BJ (cell line): ENCODE measurements around the gene MAP2K5. TPM values are rescaled to one million over a fixed set of nuclear protein-coding genes. Genes with fewer than 3 reads are reported as not detected.

Source experiments
- CTCF ChIA-PET: fragments of 350-600 bp; formaldehyde crosslinking; extraction: SDS; loops from one replicate; lab custom pipeline; 2021; ENCODE audit warnings: antibody characterized with exemption, inconsistent platforms; lab: Yijun Ruan, JAX
- POLR2A ChIA-PET: fragments of 300-600 bp; sonication (Branson Sonifier 250); formaldehyde crosslinking; extraction: SDS; loops from one replicate; lab custom pipeline; 2021; ENCODE audit warnings: antibody characterized with exemption; lab: Charles Lee
- DNase-seq: peaks from one replicate; pipeline ENCODE4 v3.0.0-alpha.2; 2011; ENCODE audit warnings: low read depth
- H3K27me3 ChIP-seq: 2 replicates; pipeline ENCODE4 v1.6.0; 2011; ENCODE audit warnings: low read length; ENCODE audit not compliant: control insufficient read depth, insufficient read depth
- H3K36me3 ChIP-seq: 2 replicates; pipeline ENCODE4 v1.5.1; 2011; ENCODE audit warnings: low read length; ENCODE audit not compliant: control insufficient read depth, insufficient read depth
- H3K4me3 ChIP-seq: 2 replicates; pipeline ENCODE4 v1.5.1; 2011; ENCODE audit warnings: low read depth, mild to moderate bottlenecking, control low read depth, low read length
- CTCF ChIP-seq: IDR thresholded peaks from 2 replicates; pipeline ENCODE4 v1.5.1; 2011; ENCODE audit warnings: low read depth, mild to moderate bottlenecking, control low read depth, inconsistent platforms, low read length, moderate library complexity; ENCODE audit not compliant: insufficient read depth
- polyA plus RNA-seq: library from polyadenylated mRNA; depleted of rRNA; stranded (reverse); fragments of >200 nt; gene quantifications from 2 replicates; pipeline ENCODE4 v1.2.3, GENCODE V29; 2011

The MAP2K5 gene
- polyA plus RNA-seq, 1 experiment: 5.6 TPM

DNA sequence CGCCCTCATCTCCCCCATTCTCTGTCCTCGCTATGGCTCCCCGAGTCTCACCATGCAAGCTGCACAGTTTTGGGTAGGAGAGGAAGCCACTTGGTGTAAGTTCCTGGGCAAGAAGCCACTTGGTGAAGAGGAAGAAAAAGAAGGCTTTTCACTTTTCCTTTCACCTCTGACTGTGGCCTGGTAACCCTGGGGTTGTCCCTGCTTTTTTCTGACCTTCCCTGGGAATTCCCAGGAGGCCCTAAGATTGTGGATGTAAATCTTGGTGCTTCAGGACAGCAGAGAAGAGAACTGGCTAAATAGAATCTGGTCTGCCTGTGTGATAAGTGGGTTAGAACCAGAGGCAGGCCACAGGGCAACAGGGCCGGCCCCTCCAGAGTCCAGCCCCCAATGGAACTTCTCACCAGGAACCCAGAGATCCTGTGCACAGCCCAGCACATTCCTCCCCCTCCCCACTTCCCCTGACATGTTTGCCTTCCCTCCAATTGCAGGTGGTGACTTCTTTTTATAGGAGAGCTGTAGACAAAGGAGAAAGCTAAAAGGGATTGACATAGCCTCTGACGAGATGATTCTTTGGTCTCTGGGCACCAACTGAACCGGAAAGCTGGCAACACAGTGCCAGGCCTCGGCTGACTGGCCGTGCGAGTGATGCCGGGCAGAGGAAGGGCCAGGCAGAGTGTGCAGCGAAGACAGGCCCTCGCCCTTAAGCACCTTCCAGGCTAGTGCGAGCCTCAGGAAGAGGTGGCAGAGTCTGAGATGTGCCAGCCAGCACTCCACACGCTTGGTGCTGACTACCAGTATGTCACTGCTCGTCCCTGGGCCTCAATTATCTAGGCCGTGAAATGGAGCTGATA, 263.4 kb downstream of the MAP2K5 start:
- POLR2A ChIA-PET: no interaction called here
- H3K27me3 ChIP-seq: no peaks in the 10 kb centered on the region
- H3K36me3 ChIP-seq: no peaks in the 10 kb centered on the region
- CTCF ChIA-PET: interaction anchor here (0.6 to 1.8 kb wide), 2 partner anchors 10 to 242 kb away, joined by 3 read pairs; no protein-coding TSS in a partner anchor
- H3K4me3 ChIP-seq: no peak overlapping the region
- DNase-seq: no peak
- TF ChIP-seq CTCF: no peak

- H3K27me3 ChIP-seq: no peaks in the 10 kb centered on the region
- no peaks in the 10 kb centered on the region for H3K36me3 ChIP-seq
- H3K4me3 ChIP-seq: no peak overlapping the region
- no peak for TF ChIP-seq CTCF
- ChIA-PET CTCF (interaction anchor here (0.6 kb wide), 1 partner anchor 243 kb away, joined by 3 read pairs; no protein-coding TSS in a partner anchor), POLR2A (no interaction called here)
- DNase-seq: no peak
Measured at GRCh38 chr15:67806536-67806935, 264.0 kb downstream of the MAP2K5 start.

GRCh38 chr15:67807141-67807540, 264.6 kb downstream of the MAP2K5 start:
- no peak overlapping the region for H3K4me3 ChIP-seq
- no peak for TF ChIP-seq CTCF
- H3K27me3 ChIP-seq: no peaks in the 10 kb centered on the region
- ChIA-PET POLR2A (no interaction called here), CTCF (no interaction called here)
- no peak for DNase-seq
- no peaks in the 10 kb centered on the region for H3K36me3 ChIP-seq

- Histone ChIP-seq H3K4me3 (no peak overlapping the region), H3K36me3 (no peaks in the 10 kb centered on the region), H3K27me3 (no peaks in the 10 kb centered on the region; the same call in 1 of the 2 replicates)
- no peak for TF ChIP-seq CTCF
- no peak for DNase-seq
- POLR2A ChIA-PET: no interaction called here
- CTCF ChIA-PET: interaction anchor here (0.7 kb wide), 1 partner anchor 844 kb away, joined by 3 read pairs; no protein-coding TSS in a partner anchor
Measured at GRCh38 chr15:67807836-67808235, 265.3 kb downstream of the MAP2K5 start.

- no peak overlapping the region for H3K4me3 ChIP-seq
- ChIA-PET CTCF (no interaction called here), POLR2A (no interaction called here)
- TF ChIP-seq CTCF: no peak
- no peaks in the 10 kb centered on the region; the same call in 1 of the 2 replicates for H3K27me3 ChIP-seq
- no peak for DNase-seq
- H3K36me3 ChIP-seq: no peaks in the 10 kb centered on the region
Measured at GRCh38 chr15:67808821-67809220, 266.3 kb downstream of the MAP2K5 start.
